Neural progenitor cell (in vitro differentiated cells): ENCODE results near the gene UNC13B. TPM values are rescaled to one million over a fixed set of nuclear protein-coding genes. Genes with fewer than 3 reads are reported as not detected.

Experiments
- DNase-seq: peaks from one replicate; pipeline ENCODE4 v3.0.0-alpha.2; 2016; ENCODE audit warnings: low spot score
- H2AFZ ChIP-seq: fragments of 200-600 bp; sonication (generic); replicated peaks from 2 replicates; pipeline ENCODE4 v1.6.1; 2016; ENCODE audit warnings: antibody characterized with exemption
- H3F3A ChIP-seq: fragments of 200-600 bp; sonication (generic); 2 replicates; pipeline ENCODE4 v1.6.1; 2016; ENCODE audit warnings: antibody characterized with exemption, low read depth
- H3K27ac ChIP-seq: fragments of 200-600 bp; sonication (generic); 2 replicates; pipeline ENCODE4 v1.5.1; 2016; ENCODE audit warnings: mild to moderate bottlenecking
- H3K27me3 ChIP-seq: fragments of 200-600 bp; sonication (generic); 2 replicates; pipeline ENCODE4 v1.6.1; 2016; ENCODE audit warnings: mild to moderate bottlenecking, moderate library complexity
- H3K36me3 ChIP-seq: fragments of 200-600 bp; sonication (generic); 2 replicates; pipeline ENCODE4 v1.5.1; 2016
- H3K4me1 ChIP-seq: fragments of 200-600 bp; sonication (generic); 2 replicates; pipeline ENCODE4 v1.6.1; 2016; ENCODE audit warnings: mixed run types
- H3K4me2 ChIP-seq: fragments of 200-600 bp; sonication (generic); 2 replicates; pipeline ENCODE4 v1.6.1; 2016
- H3K4me3 ChIP-seq: fragments of 200-600 bp; sonication (generic); 2 replicates; pipeline ENCODE4 v1.5.1; 2016
- H3K79me2 ChIP-seq: fragments of 200-600 bp; sonication (generic); 2 replicates; pipeline ENCODE4 v1.6.1; 2016; ENCODE audit warnings: low read depth
- H3K9ac ChIP-seq: fragments of 200-600 bp; sonication (generic); 2 replicates; pipeline ENCODE4 v1.6.1; 2016
- H3K9me3 ChIP-seq: fragments of 200-600 bp; sonication (generic); 2 replicates; pipeline ENCODE4 v1.5.1; 2016; ENCODE audit warnings: low read depth
- H4K20me1 ChIP-seq: fragments of 200-600 bp; sonication (generic); 2 replicates; pipeline ENCODE4 v1.6.1; 2016; ENCODE audit warnings: low read depth
- H3K27ac Mint-ChIP-seq: 3 replicates; pipeline ENCODE4 v1.8.0; 2021; ENCODE audit warnings: mixed read lengths
- H3K27me3 Mint-ChIP-seq: 2 replicates; pipeline ENCODE4 v1.8.0; 2022; ENCODE audit warnings: low read depth, mild to moderate bottlenecking, inconsistent platforms, moderate library complexity, mixed read lengths; ENCODE audit not compliant: insufficient read depth
- H3K36me3 Mint-ChIP-seq: 3 replicates; pipeline ENCODE4 v1.8.0; 2021; ENCODE audit warnings: mixed read lengths
- H3K4me1 Mint-ChIP-seq: 3 replicates; pipeline ENCODE4 v1.8.0; 2021; ENCODE audit warnings: mixed read lengths
- H3K4me3 Mint-ChIP-seq: 3 replicates; pipeline ENCODE4 v1.8.0; 2021; ENCODE audit warnings: mild to moderate bottlenecking, moderate library complexity, mixed read lengths
- H3K9me3 Mint-ChIP-seq: 3 replicates; pipeline ENCODE4 v1.8.0; 2020; ENCODE audit warnings: mixed read lengths
- CTCF ChIP-seq: fragments of 200-600 bp; sonication (generic); IDR thresholded peaks from 2 replicates; pipeline ENCODE4 v1.5.1; 2017; ENCODE audit warnings: antibody characterized with exemption, mild to moderate bottlenecking
- EZH2 ChIP-seq: fragments of 200-600 bp; sonication (generic); IDR thresholded peaks from 2 replicates; pipeline ENCODE4 v1.6.1; 2017; ENCODE audit warnings: antibody characterized with exemption, mild to moderate bottlenecking, moderate library complexity
- EZH2phosphoT487 ChIP-seq: fragments of 200-600 bp; sonication (generic); IDR thresholded peaks from 2 replicates; pipeline ENCODE4 v1.6.1; 2017; ENCODE audit warnings: antibody characterized with exemption
- total RNA-seq: library from RNA; depleted of rRNA; stranded (reverse); fragments of >200 nt; gene quantifications from 2 replicates; pipeline ENCODE4 v1.2.3, GENCODE V29; 2015; ENCODE audit warnings: low replicate concordance

Gene UNC13B
- total RNA-seq, 1 donor from 2014 or later, result 40.7 TPM

DNA sequence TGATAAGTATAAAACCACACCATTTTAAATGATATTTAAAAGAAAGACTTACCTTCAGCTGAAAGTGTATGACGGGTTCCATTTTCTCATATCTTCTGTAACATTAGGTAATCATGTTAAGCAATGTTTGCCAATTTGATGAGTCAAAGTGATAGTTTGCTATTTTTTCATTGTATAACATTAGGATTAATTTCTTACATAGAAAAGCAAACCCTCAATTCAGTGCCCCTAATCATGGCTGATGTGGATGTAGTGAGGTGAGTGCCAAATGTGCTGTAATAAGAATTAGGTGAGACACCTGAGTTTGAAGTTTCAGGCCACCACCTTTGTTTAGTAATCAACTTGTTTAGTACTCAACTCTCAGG lies 68.0 kb downstream of the UNC13B start:
- no peaks in the 10 kb centered on the region for H3K36me3 ChIP-seq
- no peak overlapping the region for H3K4me3 Mint-ChIP-seq
- no peak for DNase-seq
- no peaks in the 10 kb centered on the region for H3K27me3 ChIP-seq
- H3K79me2 ChIP-seq, result no peaks in the 10 kb centered on the region
- no peak overlapping the region for H3K27ac Mint-ChIP-seq
- H3K4me2 ChIP-seq, result no peak overlapping the region
- H3K9me3 Mint-ChIP-seq, result peaks cover 5% of the 10 kb centered on the region
- TF ChIP-seq EZH2phosphoT487, result no peak
- no peak for TF ChIP-seq CTCF
- TF ChIP-seq EZH2, result no peak
- no peak overlapping the region for H3K4me3 ChIP-seq
- H3K9me3 ChIP-seq, result no peaks in the 10 kb centered on the region
- no peak overlapping the region for H3K27ac ChIP-seq
- peaks cover 7% of the 10 kb centered on the region for H3K4me1 ChIP-seq
- H3K9ac ChIP-seq, result no peak overlapping the region
- H2AFZ ChIP-seq, result no peak overlapping the region
- H3K36me3 Mint-ChIP-seq, result no peaks in the 10 kb centered on the region
- H4K20me1 ChIP-seq, result no peaks in the 10 kb centered on the region
- no peaks in the 10 kb centered on the region for H3K4me1 Mint-ChIP-seq
- H3F3A ChIP-seq, result peaks cover 11% of the 10 kb centered on the region
- no peaks in the 10 kb centered on the region for H3K27me3 Mint-ChIP-seq

- no peak for DNase-seq
Observed at GRCh38 chr9:35232867-35233544, 71.2 kb downstream of the UNC13B start.

DNA sequence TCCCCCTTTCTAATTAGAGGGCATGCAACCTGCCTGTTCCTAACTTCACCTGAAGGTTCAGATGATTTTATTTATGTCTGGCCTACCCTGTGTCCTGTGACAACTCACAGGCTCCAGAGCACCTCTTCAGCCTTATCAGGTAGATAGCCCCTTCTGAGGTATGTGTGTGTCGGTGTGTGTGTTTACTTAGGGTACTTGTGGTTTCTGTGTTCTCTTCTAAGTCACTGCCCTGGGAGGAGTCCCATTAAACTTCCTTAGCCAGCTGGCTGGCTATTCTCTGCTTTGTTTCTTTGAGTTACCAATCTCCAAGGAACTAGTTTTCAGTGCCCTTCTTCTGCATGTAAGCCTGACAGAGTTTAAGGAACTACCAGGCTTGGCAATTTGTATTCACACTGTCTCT lies 74.9 kb downstream of the UNC13B start:
- Histone ChIP-seq H3K4me2 (no peak overlapping the region), H3K4me1 (peaks cover 6% of the 10 kb centered on the region), H2AFZ (no peak overlapping the region), H3K9me3 (no peaks in the 10 kb centered on the region), H3K27ac (no peak overlapping the region), H3K36me3 (no peaks in the 10 kb centered on the region), H3F3A (no peaks in the 10 kb centered on the region), H3K9ac (no peak overlapping the region), H3K79me2 (no peaks in the 10 kb centered on the region), H3K27me3 (no peaks in the 10 kb centered on the region), H3K4me3 (no peak overlapping the region), H4K20me1 (no peaks in the 10 kb centered on the region)
- Mint-ChIP-seq H3K9me3 (peaks cover 10% of the 10 kb centered on the region), H3K36me3 (peaks cover 7% of the 10 kb centered on the region), H3K27me3 (no peaks in the 10 kb centered on the region), H3K4me1 (no peaks in the 10 kb centered on the region), H3K4me3 (no peak overlapping the region), H3K27ac (no peak overlapping the region)
- TF ChIP-seq EZH2, result no peak
- no peak for TF ChIP-seq CTCF
- no peak for TF ChIP-seq EZH2phosphoT487
- DNase-seq, result no peak

More at GRCh38 chr9:35232867-35233544, 71.2 kb downstream of the UNC13B start:
- no peak overlapping the region for H3K4me3 ChIP-seq
- H3K4me1 Mint-ChIP-seq, result no peaks in the 10 kb centered on the region
- no peak overlapping the region for H3K9ac ChIP-seq
- no peaks in the 10 kb centered on the region for H4K20me1 ChIP-seq
- no peak overlapping the region for H3K4me2 ChIP-seq
- peaks cover 6% of the 10 kb centered on the region for H3K4me1 ChIP-seq
- H3F3A ChIP-seq, result no peaks in the 10 kb centered on the region
- no peak for TF ChIP-seq EZH2phosphoT487
- TF ChIP-seq EZH2, result no peak
- no peak for TF ChIP-seq CTCF
- H3K36me3 ChIP-seq, result no peaks in the 10 kb centered on the region
- no peaks in the 10 kb centered on the region for H3K9me3 Mint-ChIP-seq
- no peaks in the 10 kb centered on the region for H3K79me2 ChIP-seq
- no peaks in the 10 kb centered on the region for H3K27me3 ChIP-seq
- H3K27ac ChIP-seq, result no peak overlapping the region
- no peaks in the 10 kb centered on the region for H3K27me3 Mint-ChIP-seq
- H3K4me3 Mint-ChIP-seq, result no peak overlapping the region
- no peak overlapping the region for H3K27ac Mint-ChIP-seq
- no peaks in the 10 kb centered on the region for H3K9me3 ChIP-seq
- H3K36me3 Mint-ChIP-seq, result no peaks in the 10 kb centered on the region
- no peak overlapping the region for H2AFZ ChIP-seq
